ENCODE results near the gene KLHL41. TPM values are rescaled to one million over a fixed set of nuclear protein-coding genes. Genes with fewer than 3 reads are reported as not detected.

KLHL41 gene
- total and polyA plus RNA-seq, 2 of the 13 experiments (the other 11 are each of a cell fraction or from before 2014, with no cell fraction given): 0.07 to 0.31 TPM

GRCh38 chr2:169479257-169480078 lies 30.0 kb upstream of the KLHL41 start, which contains the start of gene BBS5 (continued):
- TF ChIP-seq ZBTB40 (IDR thresholded peaks at IDR 0.05): no peak
- peak; percentile 89 for TF ChIP-seq ZBTB40 (CRISPR knock-in tag; IDR thresholded peaks at IDR 0.05)
- no peak for TF ChIP-seq ATRX (CRISPR knock-in tag; IDR thresholded peaks at IDR 0.05; ENCODE audit: borderline replicate concordance)
- peak; percentile 98 for TF ChIP-seq KMT2A (CRISPR knock-in tag; IDR thresholded peaks at IDR 0.05)
- TF ChIP-seq ZNF670 (CRISPR knock-in tag; IDR thresholded peaks at IDR 0.05; ENCODE audit: borderline replicate concordance): no peak
- peak; percentile 76; the same call in 1 of the 2 replicates for TF ChIP-seq ZNF839 (CRISPR knock-in tag; IDR thresholded peaks at IDR 0.05; ENCODE audit: borderline replicate concordance)
- TF ChIP-seq ZBTB33 (CRISPR knock-in tag; IDR thresholded peaks at IDR 0.05): no peak; the same call in 1 of the 2 replicates
- peak; percentile 89 for TF ChIP-seq ZNF563 (CRISPR knock-in tag; IDR thresholded peaks at IDR 0.05)
- TF ChIP-seq KDM3A (CRISPR knock-in tag; IDR thresholded peaks at IDR 0.05; ENCODE audit: low read depth): peak; percentile 90; the same call in 1 of the 2 replicates
- no peak for TF ChIP-seq ZNF12 (CRISPR knock-in tag; IDR thresholded peaks at IDR 0.05)
- no peak for TF ChIP-seq ZNF549 (CRISPR knock-in tag; IDR thresholded peaks at IDR 0.05)
- TF ChIP-seq ZBTB34 (CRISPR knock-in tag; IDR thresholded peaks at IDR 0.05): peak; percentile 88
- peak; percentile 67; the same call in 1 of the 2 replicates for TF ChIP-seq ISL2 (CRISPR knock-in tag; IDR thresholded peaks at IDR 0.05)
- TF ChIP-seq SMARCC2 (IDR thresholded peaks at IDR 0.05): no peak
- peak; percentile 19; the same call in 1 of the 2 replicates for TF ChIP-seq FOXK1 (CRISPR knock-in tag; IDR thresholded peaks at IDR 0.05; ENCODE audit: borderline replicate concordance, low read depth)
- TF ChIP-seq ZFP62 (CRISPR knock-in tag; IDR thresholded peaks at IDR 0.05): no peak

Data from HepG2 (cell line).